Karpas-422 (cell line): ENCODE measurements around the gene SNRNP35. TPM values are rescaled to one million over a fixed set of nuclear protein-coding genes. Genes with fewer than 3 reads are reported as not detected.

Source experiments
- DNase-seq: peaks from one replicate; pipeline ENCODE4 v3.0.0-alpha.2; 2015
- H2AFZ ChIP-seq: fragments of 200-600 bp; sonication (generic); 2 replicates; pipeline ENCODE4 v1.6.1; 2014; ENCODE audit warnings: antibody characterized with exemption, low read length, mixed read lengths
- H3K27ac ChIP-seq: fragments of 200-600 bp; sonication (generic); 2 replicates; pipeline ENCODE4 v1.5.1; 2014; ENCODE audit warnings: mild to moderate bottlenecking, low read length, moderate library complexity
- H3K27me3 ChIP-seq: fragments of 200-600 bp; sonication (generic); 2 replicates; pipeline ENCODE4 v1.6.1; 2014; ENCODE audit warnings: low read length, mixed read lengths
- H3K36me3 ChIP-seq: fragments of 200-600 bp; sonication (generic); 2 replicates; pipeline ENCODE4 v1.6.1; 2014; ENCODE audit warnings: low read length, mixed read lengths; ENCODE audit not compliant: insufficient read depth
- H3K4me1 ChIP-seq: fragments of 200-600 bp; sonication (generic); 2 replicates; pipeline ENCODE4 v1.6.1; 2014; ENCODE audit warnings: mild to moderate bottlenecking, low read length, mixed read lengths
- H3K4me2 ChIP-seq: fragments of 200-600 bp; sonication (generic); 2 replicates; pipeline ENCODE4 v1.6.1; 2014; ENCODE audit warnings: low read length, low read depth, mild to moderate bottlenecking; ENCODE audit not compliant: poor library complexity, severe bottlenecking
- H3K4me3 ChIP-seq: fragments of 200-600 bp; sonication (generic); 2 replicates; pipeline ENCODE4 v1.5.1; 2014; ENCODE audit warnings: mild to moderate bottlenecking, antibody characterized with exemption, low read length, mixed read lengths
- H3K79me2 ChIP-seq: fragments of 200-600 bp; sonication (generic); 2 replicates; pipeline ENCODE4 v1.6.1; 2014; ENCODE audit warnings: mild to moderate bottlenecking, low read length, mixed read lengths
- H3K9ac ChIP-seq: fragments of 200-600 bp; sonication (generic); 2 replicates; pipeline ENCODE4 v1.6.0; 2014; ENCODE audit warnings: low read length
- H3K9me2 ChIP-seq: fragments of 200-600 bp; sonication (generic), shearing (Covaris generic); replicated peaks from 2 replicates; pipeline ENCODE4 v1.6.0; 2014; ENCODE audit warnings: mild to moderate bottlenecking, low read length, moderate library complexity; ENCODE audit not compliant: insufficient read depth
- H3K9me3 ChIP-seq: fragments of 300-700, 200-600 bp; sonication (generic); 2 replicates; pipeline ENCODE4 v1.6.1; 2014; ENCODE audit warnings: low read length, mixed read lengths
- H4K20me1 ChIP-seq: fragments of 200-600 bp; sonication (generic); 2 replicates; pipeline ENCODE4 v1.6.1; 2014; ENCODE audit warnings: mild to moderate bottlenecking, antibody characterized with exemption, low read length, low read depth; ENCODE audit not compliant: insufficient read depth
- total RNA-seq: library from RNA; depleted of rRNA; stranded (reverse); fragments of >200 nt; shearing (Covaris generic); gene quantifications from 2 replicates; pipeline ENCODE4 v1.2.3, GENCODE V29; 2014; ENCODE audit warnings: low replicate concordance

The SNRNP35 gene
- total RNA-seq, 1 experiment from 2014 or later = 12.6 TPM

- Histone ChIP-seq H3K4me2 (no peak overlapping the region), H3K27me3 (no peaks in the 10 kb centered on the region)
Measured at GRCh38 chr12:123498126-123498825, 40.3 kb downstream of the SNRNP35 start.

GRCh38 chr12:123499332-123499731 lies 41.4 kb downstream of the SNRNP35 start:
- H3K27ac ChIP-seq = no peak overlapping the region
- H3K27me3 ChIP-seq = no peaks in the 10 kb centered on the region
- no peaks in the 10 kb centered on the region for H3K4me1 ChIP-seq
- H3K79me2 ChIP-seq = no peaks in the 10 kb centered on the region
- no peaks in the 10 kb centered on the region for H3K9me3 ChIP-seq
- no peak overlapping the region for H2AFZ ChIP-seq
- H3K9ac ChIP-seq = no peak overlapping the region
- DNase-seq = peak; percentile 14
- no peaks in the 10 kb centered on the region for H3K9me2 ChIP-seq
- H4K20me1 ChIP-seq = no peaks in the 10 kb centered on the region
- H3K36me3 ChIP-seq = no peaks in the 10 kb centered on the region
- no peak overlapping the region for H3K4me2 ChIP-seq
- H3K4me3 ChIP-seq = no peak overlapping the region

More at GRCh38 chr12:123498126-123498825, 40.3 kb downstream of the SNRNP35 start:
- no peaks in the 10 kb centered on the region for H4K20me1 ChIP-seq
- no peak overlapping the region for H2AFZ ChIP-seq
- H3K9me2 ChIP-seq = no peaks in the 10 kb centered on the region
- H3K4me1 ChIP-seq = no peaks in the 10 kb centered on the region
- no peaks in the 10 kb centered on the region for H3K36me3 ChIP-seq
- H3K9ac ChIP-seq = no peak overlapping the region
- no peak overlapping the region for H3K4me3 ChIP-seq
- DNase-seq = no peak
- H3K27ac ChIP-seq = no peak overlapping the region
- no peaks in the 10 kb centered on the region for H3K9me3 ChIP-seq
- H3K79me2 ChIP-seq = no peaks in the 10 kb centered on the region

DNA sequence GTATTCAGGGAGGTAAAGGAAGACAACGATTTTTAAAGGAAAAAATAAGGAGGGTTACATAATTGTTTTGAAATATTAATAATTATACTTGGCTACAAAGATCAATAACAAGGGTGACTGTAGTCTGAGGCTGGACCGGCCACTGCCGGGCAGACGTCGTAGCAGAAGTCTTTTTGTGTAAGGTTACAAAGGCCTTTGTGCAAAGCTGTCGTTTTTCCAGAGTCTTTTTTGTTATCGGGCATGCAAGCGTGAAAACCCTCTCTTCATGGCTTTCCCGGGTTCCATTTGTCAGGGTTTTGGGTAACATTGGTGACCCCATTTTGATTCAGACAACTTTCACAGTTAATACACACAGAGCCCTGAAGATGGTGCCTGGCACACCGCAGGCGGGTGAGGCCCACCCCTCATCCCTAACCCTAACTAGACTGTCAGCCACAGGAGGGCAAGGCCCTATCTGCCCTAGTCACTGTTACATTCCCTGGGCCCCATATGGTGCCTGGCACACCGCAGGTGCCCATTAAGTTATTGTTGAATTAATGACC lies 44.3 kb downstream of the SNRNP35 start:
- Histone ChIP-seq H3K4me2 (no peak overlapping the region), H3K36me3 (no peaks in the 10 kb centered on the region), H3K27me3 (no peaks in the 10 kb centered on the region), H4K20me1 (no peaks in the 10 kb centered on the region), H3K9me3 (no peaks in the 10 kb centered on the region), H3K4me1 (no peaks in the 10 kb centered on the region), H2AFZ (no peak overlapping the region), H3K4me3 (no peak overlapping the region), H3K79me2 (no peaks in the 10 kb centered on the region), H3K27ac (no peak overlapping the region), H3K9ac (no peak overlapping the region), H3K9me2 (no peaks in the 10 kb centered on the region)
- DNase-seq = peak; percentile 9

GRCh38 chr12:123506059-123506842 lies 48.3 kb downstream of the SNRNP35 start:
- Histone ChIP-seq H3K9me3 (no peaks in the 10 kb centered on the region), H3K79me2 (no peaks in the 10 kb centered on the region), H3K4me3 (no peak overlapping the region), H3K9me2 (no peaks in the 10 kb centered on the region), H3K36me3 (no peaks in the 10 kb centered on the region), H3K4me2 (no peak overlapping the region), H3K27ac (no peak overlapping the region), H3K9ac (no peak overlapping the region), H4K20me1 (no peaks in the 10 kb centered on the region), H3K27me3 (no peaks in the 10 kb centered on the region), H2AFZ (no peak overlapping the region), H3K4me1 (no peaks in the 10 kb centered on the region)
- DNase-seq = peak; percentile 40

GRCh38 chr12:123506843-123507236 lies 48.9 kb downstream of the SNRNP35 start:
- Histone ChIP-seq H3K4me3 (no peak overlapping the region), H3K36me3 (no peaks in the 10 kb centered on the region), H3K9ac (no peak overlapping the region), H2AFZ (no peak overlapping the region), H3K9me3 (no peaks in the 10 kb centered on the region), H3K4me2 (no peak overlapping the region), H3K9me2 (no peaks in the 10 kb centered on the region), H4K20me1 (no peaks in the 10 kb centered on the region), H3K27me3 (no peaks in the 10 kb centered on the region), H3K4me1 (no peaks in the 10 kb centered on the region), H3K27ac (no peak overlapping the region), H3K79me2 (no peaks in the 10 kb centered on the region)
- DNase-seq = peak; percentile 23

DNA sequence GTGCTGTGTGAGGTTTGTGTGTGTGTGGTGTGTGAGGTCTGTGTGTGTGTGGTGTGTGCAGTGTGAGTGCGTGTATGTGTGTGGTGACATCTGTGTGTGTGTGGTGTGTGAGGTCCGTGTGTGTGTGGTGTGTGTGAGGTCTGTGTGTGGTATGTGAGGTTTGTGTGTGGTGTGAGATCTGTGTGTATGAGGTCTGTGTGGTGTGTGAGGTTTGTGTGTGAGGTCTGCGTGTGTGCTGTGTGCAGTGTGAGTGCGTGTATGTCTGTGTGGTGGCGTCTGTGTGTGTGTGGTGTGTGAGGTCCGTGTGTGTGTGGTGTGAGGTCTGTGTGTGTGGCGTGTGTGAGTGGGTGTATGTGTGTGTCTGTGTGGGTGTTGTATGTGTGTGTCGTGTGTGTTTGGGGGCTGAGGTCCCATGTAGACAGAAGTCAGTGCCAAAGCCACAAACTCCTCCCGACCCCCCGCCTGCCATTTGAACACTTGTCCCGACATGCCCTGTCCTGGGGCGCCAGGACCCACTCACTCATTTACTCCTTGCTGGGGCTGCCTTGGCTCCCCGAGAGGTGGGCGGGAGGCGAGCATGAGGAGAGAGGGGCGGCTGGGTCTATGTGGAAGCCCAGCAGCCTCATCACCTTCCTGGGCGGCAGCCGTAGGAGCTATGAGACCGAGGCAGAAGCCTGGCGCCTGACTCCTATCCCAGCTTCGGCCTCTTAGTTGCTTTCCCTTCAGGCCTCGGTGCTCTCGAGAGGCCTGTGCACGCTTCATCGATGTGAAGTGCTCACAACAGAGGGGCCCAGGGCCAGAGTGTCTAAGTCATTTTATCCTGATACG lies 55.1 kb downstream of the SNRNP35 start:
- H3K36me3 ChIP-seq = no peaks in the 10 kb centered on the region
- no peaks in the 10 kb centered on the region for H3K27me3 ChIP-seq
- no peak overlapping the region for H3K9ac ChIP-seq
- H3K4me2 ChIP-seq = no peak overlapping the region
- no peaks in the 10 kb centered on the region for H3K9me2 ChIP-seq
- DNase-seq = no peak
- H2AFZ ChIP-seq = no peak overlapping the region
- H3K4me1 ChIP-seq = no peaks in the 10 kb centered on the region
- H4K20me1 ChIP-seq = no peaks in the 10 kb centered on the region
- no peak overlapping the region for H3K27ac ChIP-seq
- H3K79me2 ChIP-seq = no peaks in the 10 kb centered on the region
- no peak overlapping the region for H3K4me3 ChIP-seq
- no peaks in the 10 kb centered on the region for H3K9me3 ChIP-seq

- Histone ChIP-seq H2AFZ (no peak overlapping the region), H3K9me2 (no peaks in the 10 kb centered on the region), H3K27ac (no peak overlapping the region), H3K9me3 (no peaks in the 10 kb centered on the region), H3K4me1 (no peaks in the 10 kb centered on the region), H3K9ac (no peak overlapping the region), H3K36me3 (no peaks in the 10 kb centered on the region), H3K4me2 (no peak overlapping the region), H3K4me3 (no peak overlapping the region), H3K27me3 (no peaks in the 10 kb centered on the region), H3K79me2 (no peaks in the 10 kb centered on the region), H4K20me1 (no peaks in the 10 kb centered on the region)
- DNase-seq = no peak
Measured at GRCh38 chr12:123513805-123514204, 55.9 kb downstream of the SNRNP35 start.
